OCI-LY1 (cell line): ENCODE measurements around the gene DYDC1.

Experiments used
- H2AFZ ChIP-seq: fragments of 200-600 bp; sonication (generic), shearing (Covaris generic); 2 replicates; pipeline ENCODE4 v1.6.0; 2014; ENCODE audit warnings: antibody characterized with exemption, mild to moderate bottlenecking, low read length
- H3F3A ChIP-seq: fragments of 200-600 bp; sonication (generic), shearing (Covaris generic); 2 replicates; pipeline ENCODE4 v1.6.0; 2014; ENCODE audit warnings: mild to moderate bottlenecking, antibody characterized with exemption, low read length, moderate library complexity; ENCODE audit not compliant: insufficient read depth
- H3K27ac ChIP-seq: fragments of 200-600 bp; sonication (generic); 2 replicates; pipeline ENCODE4 v1.5.1; 2014; ENCODE audit warnings: low read length, mixed run types, mild to moderate bottlenecking, low read depth; ENCODE audit not compliant: poor library complexity, severe bottlenecking
- H3K27me3 ChIP-seq: fragments of 200-600 bp; sonication (generic); 2 replicates; pipeline ENCODE4 v1.6.0; 2014; ENCODE audit warnings: antibody characterized with exemption, mild to moderate bottlenecking, low read length, moderate library complexity; ENCODE audit not compliant: insufficient read depth
- H3K36me3 ChIP-seq: fragments of 200-600 bp; sonication (generic); 2 replicates; pipeline ENCODE4 v1.6.1; 2014; ENCODE audit warnings: mild to moderate bottlenecking, antibody characterized with exemption, low read length, moderate library complexity, mixed read lengths; ENCODE audit not compliant: insufficient read depth
- H3K4me1 ChIP-seq: fragments of 200-600 bp; sonication (generic); 2 replicates; pipeline ENCODE4 v1.5.1; 2014; ENCODE audit warnings: mild to moderate bottlenecking, low read length, moderate library complexity; ENCODE audit not compliant: insufficient read depth, severe bottlenecking
- H3K4me2 ChIP-seq: fragments of 200-600 bp; sonication (generic), shearing (Covaris generic); 2 replicates; pipeline ENCODE4 v1.6.1; 2014; ENCODE audit warnings: low read length
- H3K4me3 ChIP-seq: fragments of 200-600 bp; sonication (generic); 2 replicates; pipeline ENCODE4 v1.5.1; 2014; ENCODE audit warnings: low read length, low read depth, mild to moderate bottlenecking, mixed read lengths; ENCODE audit not compliant: poor library complexity, severe bottlenecking
- H3K79me2 ChIP-seq: fragments of 200-600 bp; shearing (Covaris generic); 2 replicates; pipeline ENCODE4 v1.6.1; 2016; ENCODE audit warnings: mixed run types, low read length, mixed read lengths; ENCODE audit not compliant: insufficient read depth
- H3K9ac ChIP-seq: fragments of 200-600 bp; sonication (generic), shearing (Covaris generic); 2 replicates; pipeline ENCODE4 v1.6.1; 2014; ENCODE audit warnings: mild to moderate bottlenecking, low read length, mixed read lengths
- H3K9me2 ChIP-seq: fragments of 200-600 bp; sonication (generic), shearing (Covaris generic); 2 replicates; pipeline ENCODE4 v1.6.1; 2014; ENCODE audit warnings: low read depth, mild to moderate bottlenecking, low read length, mixed read lengths
- H3K9me3 ChIP-seq: fragments of 200-600 bp; shearing (Covaris generic); 2 replicates; pipeline ENCODE4 v1.6.1; 2014; ENCODE audit warnings: low read length, mixed read lengths
- H4K20me1 ChIP-seq: fragments of 200-600 bp; sonication (generic), shearing (Covaris generic); 2 replicates; pipeline ENCODE4 v1.6.0; 2016; ENCODE audit warnings: mild to moderate bottlenecking, low read length; ENCODE audit not compliant: insufficient read depth
- EZH2 ChIP-seq: fragments of 200-600 bp; sonication (generic), shearing (Covaris generic); IDR thresholded peaks from 2 replicates; pipeline ENCODE4 v1.8.0; 2017; ENCODE audit warnings: borderline replicate concordance, mixed run types, mild to moderate bottlenecking, antibody characterized with exemption, low read length, moderate library complexity, mixed read lengths
- TF ChIP-seq, protein P1 (sequence below): fragments of 200-600 bp; sonication (generic), shearing (Covaris generic); IDR thresholded peaks from 2 replicates; pipeline ENCODE4 v1.5.1; 2017; ENCODE audit warnings: mild to moderate bottlenecking, antibody characterized with exemption, low read length, moderate library complexity, mixed read lengths

DYDC1 gene

DNA sequence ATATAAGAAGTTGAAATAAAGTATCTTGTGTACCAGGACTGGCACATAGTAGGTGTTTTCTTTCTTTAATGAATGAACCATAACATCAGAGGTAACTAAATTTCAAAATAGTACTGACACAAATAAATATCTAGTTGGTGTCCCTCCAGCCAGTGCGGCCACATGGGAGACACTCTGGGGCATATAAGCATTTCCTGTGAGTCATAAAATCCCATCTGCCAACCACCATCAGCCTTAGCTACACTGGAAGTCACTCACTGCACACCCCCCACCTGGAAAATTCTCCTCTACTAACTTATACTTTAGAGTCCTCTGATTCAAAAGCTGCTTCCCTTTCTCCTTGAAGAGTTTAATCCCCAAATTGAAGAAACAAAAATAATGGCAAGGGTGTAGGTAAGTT, 32.5 kb downstream of the DYDC1 start:
- no peak overlapping the region for H3K4me3 ChIP-seq
- no peak overlapping the region for H3K4me2 ChIP-seq
- H4K20me1 ChIP-seq: no peaks in the 10 kb centered on the region
- H3F3A ChIP-seq: no peaks in the 10 kb centered on the region
- H3K27ac ChIP-seq: no peak overlapping the region
- no peaks in the 10 kb centered on the region for H3K9me2 ChIP-seq
- no peaks in the 10 kb centered on the region; the same call in 1 of the 2 replicates for H3K27me3 ChIP-seq
- H3K79me2 ChIP-seq: no peaks in the 10 kb centered on the region
- H2AFZ ChIP-seq: no peak overlapping the region
- H3K4me1 ChIP-seq: no peaks in the 10 kb centered on the region
- no peak overlapping the region for H3K9ac ChIP-seq
- H3K36me3 ChIP-seq: no peaks in the 10 kb centered on the region
- no peaks in the 10 kb centered on the region for H3K9me3 ChIP-seq
- TF ChIP-seq EZH2: no peak
- TF ChIP-seq, protein P1, sequence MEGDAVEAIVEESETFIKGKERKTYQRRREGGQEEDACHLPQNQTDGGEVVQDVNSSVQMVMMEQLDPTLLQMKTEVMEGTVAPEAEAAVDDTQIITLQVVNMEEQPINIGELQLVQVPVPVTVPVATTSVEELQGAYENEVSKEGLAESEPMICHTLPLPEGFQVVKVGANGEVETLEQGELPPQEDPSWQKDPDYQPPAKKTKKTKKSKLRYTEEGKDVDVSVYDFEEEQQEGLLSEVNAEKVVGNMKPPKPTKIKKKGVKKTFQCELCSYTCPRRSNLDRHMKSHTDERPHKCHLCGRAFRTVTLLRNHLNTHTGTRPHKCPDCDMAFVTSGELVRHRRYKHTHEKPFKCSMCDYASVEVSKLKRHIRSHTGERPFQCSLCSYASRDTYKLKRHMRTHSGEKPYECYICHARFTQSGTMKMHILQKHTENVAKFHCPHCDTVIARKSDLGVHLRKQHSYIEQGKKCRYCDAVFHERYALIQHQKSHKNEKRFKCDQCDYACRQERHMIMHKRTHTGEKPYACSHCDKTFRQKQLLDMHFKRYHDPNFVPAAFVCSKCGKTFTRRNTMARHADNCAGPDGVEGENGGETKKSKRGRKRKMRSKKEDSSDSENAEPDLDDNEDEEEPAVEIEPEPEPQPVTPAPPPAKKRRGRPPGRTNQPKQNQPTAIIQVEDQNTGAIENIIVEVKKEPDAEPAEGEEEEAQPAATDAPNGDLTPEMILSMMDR: no peak

DNA sequence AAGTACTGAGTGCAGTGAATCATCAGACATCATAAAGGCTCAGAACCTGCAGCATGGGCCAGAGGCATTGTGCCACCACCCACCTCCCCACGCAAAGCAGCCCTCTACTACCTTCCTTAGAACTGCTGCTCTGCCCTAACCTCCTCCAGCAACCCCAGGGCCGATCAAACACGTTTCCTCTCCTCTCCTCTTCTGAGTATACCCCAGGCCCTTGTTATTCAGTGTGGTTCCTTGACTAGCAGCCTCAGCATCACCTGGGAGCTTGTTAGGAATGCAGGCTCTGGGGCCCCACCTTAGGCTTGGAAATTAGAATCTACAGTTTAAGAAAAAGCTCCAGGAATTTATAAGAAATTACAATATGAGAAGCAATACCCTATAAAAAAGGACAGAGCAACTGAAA, 33.2 kb downstream of the DYDC1 start:
- no peak overlapping the region for H3K27ac ChIP-seq
- H3F3A ChIP-seq: no peaks in the 10 kb centered on the region
- no peak overlapping the region for H2AFZ ChIP-seq
- H3K9me2 ChIP-seq: no peaks in the 10 kb centered on the region
- H3K9ac ChIP-seq: no peak overlapping the region
- H3K79me2 ChIP-seq: no peaks in the 10 kb centered on the region
- no peaks in the 10 kb centered on the region for H3K4me1 ChIP-seq
- no peaks in the 10 kb centered on the region for H3K36me3 ChIP-seq
- H4K20me1 ChIP-seq: no peaks in the 10 kb centered on the region
- no peaks in the 10 kb centered on the region; the same call in 1 of the 2 replicates for H3K27me3 ChIP-seq
- no peak overlapping the region for H3K4me3 ChIP-seq
- H3K4me2 ChIP-seq: no peak overlapping the region
- no peaks in the 10 kb centered on the region for H3K9me3 ChIP-seq
- TF ChIP-seq EZH2: no peak
- TF ChIP-seq, protein P1: no peak

DNA sequence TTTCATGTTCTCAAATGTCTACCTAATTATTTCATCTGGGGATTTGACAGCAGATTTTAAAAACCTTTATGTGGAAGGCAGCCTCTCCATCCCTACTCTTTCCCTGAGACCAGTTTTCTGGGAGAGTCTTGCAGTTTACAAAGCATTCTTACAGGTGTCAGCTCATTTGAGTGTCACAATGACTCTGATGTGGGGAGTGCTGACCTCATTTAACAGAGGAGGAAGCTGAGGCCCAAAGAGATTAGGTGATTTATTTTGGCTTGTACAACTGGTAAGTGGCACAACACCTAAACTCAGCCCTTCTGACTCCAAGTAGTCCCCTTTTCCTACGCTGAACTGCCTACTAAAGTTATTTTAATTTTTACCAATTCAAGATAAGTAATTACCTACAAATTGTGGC, 33.8 kb downstream of the DYDC1 start:
- Histone ChIP-seq H4K20me1 (no peaks in the 10 kb centered on the region), H3K27me3 (no peaks in the 10 kb centered on the region; the same call in 1 of the 2 replicates), H3K4me2 (no peak overlapping the region), H3F3A (no peaks in the 10 kb centered on the region), H3K4me3 (no peak overlapping the region), H3K9me2 (no peaks in the 10 kb centered on the region), H2AFZ (no peak overlapping the region), H3K9ac (no peak overlapping the region), H3K36me3 (no peaks in the 10 kb centered on the region), H3K27ac (no peak overlapping the region), H3K4me1 (no peaks in the 10 kb centered on the region), H3K79me2 (no peaks in the 10 kb centered on the region), H3K9me3 (no peaks in the 10 kb centered on the region)
- TF ChIP-seq, protein P1: no peak
- no peak for TF ChIP-seq EZH2
